ENCODE data around the gene CTBP2.

DNA sequence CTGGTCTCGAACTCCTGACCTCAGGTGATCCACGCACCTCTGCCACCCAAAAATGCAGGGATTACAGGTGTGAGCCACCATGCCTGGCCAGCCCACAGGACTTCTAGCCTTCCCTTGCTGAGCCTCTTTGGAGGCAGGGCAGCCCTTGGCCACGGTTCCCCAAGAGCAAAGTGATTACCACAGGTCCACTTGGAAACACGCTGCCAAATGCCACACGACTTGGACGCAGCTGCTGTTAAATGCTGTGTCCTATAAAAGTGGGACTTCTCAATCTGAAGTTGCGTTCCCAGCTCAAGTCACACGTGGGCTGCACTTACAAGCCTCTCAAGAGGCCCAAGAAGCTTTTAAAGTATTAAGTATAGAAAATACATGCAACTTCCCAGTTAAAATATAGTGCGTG lies 30.1 kb downstream of the CTBP2 start:
- TF ChIP-seq, protein P1, sequence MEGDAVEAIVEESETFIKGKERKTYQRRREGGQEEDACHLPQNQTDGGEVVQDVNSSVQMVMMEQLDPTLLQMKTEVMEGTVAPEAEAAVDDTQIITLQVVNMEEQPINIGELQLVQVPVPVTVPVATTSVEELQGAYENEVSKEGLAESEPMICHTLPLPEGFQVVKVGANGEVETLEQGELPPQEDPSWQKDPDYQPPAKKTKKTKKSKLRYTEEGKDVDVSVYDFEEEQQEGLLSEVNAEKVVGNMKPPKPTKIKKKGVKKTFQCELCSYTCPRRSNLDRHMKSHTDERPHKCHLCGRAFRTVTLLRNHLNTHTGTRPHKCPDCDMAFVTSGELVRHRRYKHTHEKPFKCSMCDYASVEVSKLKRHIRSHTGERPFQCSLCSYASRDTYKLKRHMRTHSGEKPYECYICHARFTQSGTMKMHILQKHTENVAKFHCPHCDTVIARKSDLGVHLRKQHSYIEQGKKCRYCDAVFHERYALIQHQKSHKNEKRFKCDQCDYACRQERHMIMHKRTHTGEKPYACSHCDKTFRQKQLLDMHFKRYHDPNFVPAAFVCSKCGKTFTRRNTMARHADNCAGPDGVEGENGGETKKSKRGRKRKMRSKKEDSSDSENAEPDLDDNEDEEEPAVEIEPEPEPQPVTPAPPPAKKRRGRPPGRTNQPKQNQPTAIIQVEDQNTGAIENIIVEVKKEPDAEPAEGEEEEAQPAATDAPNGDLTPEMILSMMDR (IDR thresholded peaks at IDR 0.05 in 8 of 11, conservative IDR thresholded peaks at IDR 0.05 in 3 of 11), result no peak
- TF ChIP-seq POLR2A (IDR thresholded peaks at IDR 0.05) (no peak), POLR2AphosphoS5 (IDR thresholded peaks at IDR 0.05) (no peak)

Data from spleen (tissue), 7 donors.